Measurements from ENCODE around the gene DRAM1.
"Not testable (repeated sequence)": the region's sequence is repeated elsewhere in the genome, so short reads cannot be mapped to it uniquely, and the experiment has no call there.

The DRAM1 gene

DNA sequence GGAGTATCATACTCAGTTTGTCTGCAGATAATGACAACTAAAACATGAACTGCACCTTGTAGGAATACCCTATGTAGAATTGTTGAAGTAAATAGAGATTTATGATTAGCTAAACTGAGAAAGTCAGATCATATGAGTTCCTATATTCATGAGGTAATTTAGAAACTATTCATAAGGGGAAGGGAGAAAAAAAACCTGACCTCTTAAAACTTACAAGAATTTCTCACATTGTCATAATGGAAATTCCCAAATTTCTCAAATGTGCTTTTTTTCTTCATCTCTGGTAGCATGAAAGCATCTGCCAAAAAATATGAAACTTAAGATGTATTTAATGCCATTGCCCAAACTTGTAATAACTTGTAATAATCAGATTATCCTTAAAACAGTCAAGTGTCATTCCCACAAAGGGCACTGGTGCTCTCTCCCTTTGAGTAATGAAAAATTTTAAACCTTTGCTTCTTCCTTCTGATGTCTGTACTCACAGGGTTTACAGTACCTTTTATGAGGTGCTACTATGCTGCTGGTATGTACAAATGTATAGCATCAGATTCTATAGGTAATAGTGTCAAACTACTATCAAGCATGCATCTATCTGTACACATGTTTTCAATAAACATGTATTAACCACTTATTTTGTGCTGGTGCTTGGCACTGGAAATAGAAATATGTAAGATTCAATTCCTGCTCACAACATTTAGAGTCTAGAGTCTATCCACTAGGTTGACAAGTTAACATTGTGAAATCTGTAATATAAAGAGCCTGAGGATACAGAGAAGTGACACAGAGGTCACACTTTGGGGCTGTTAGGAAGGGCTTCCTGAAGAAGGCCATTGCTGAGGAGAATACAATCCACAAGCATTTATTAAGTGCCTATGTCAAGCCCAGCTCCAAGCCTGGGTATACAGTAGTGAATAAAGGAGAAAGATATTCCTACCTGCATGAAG, 17.4 kb upstream of the DRAM1 start:
- no peak for DNase-seq

DNA sequence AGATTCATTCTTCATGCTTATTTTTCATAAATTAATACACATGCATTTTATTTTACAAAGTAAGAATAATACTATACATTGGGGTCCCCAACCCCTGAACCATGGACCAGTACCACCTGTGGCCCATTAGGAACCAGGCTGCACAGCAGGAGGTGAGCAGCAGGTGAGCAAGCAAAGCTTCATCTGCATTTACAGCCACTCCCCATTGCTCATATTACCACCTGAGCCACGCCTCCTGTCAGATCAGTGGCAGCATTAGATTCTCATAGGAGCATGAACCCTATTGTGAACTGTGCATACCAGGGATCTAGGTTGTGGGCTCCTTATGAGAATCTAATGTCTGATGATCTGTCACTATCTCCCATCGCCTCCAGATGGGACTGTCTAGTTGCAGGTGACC, 15.7 kb upstream of the DRAM1 start:
- DNase-seq: not testable (repeated sequence)

GRCh38 chr12:101862245-101862644, 15.1 kb upstream of the DRAM1 start:
- no peak for DNase-seq

- no peak for DNase-seq
Observed at GRCh38 chr12:101863981-101864380, 13.4 kb upstream of the DRAM1 start.

- DNase-seq: no peak
Observed at GRCh38 chr12:101866615-101867373, 10.6 kb upstream of the DRAM1 start.

DNA sequence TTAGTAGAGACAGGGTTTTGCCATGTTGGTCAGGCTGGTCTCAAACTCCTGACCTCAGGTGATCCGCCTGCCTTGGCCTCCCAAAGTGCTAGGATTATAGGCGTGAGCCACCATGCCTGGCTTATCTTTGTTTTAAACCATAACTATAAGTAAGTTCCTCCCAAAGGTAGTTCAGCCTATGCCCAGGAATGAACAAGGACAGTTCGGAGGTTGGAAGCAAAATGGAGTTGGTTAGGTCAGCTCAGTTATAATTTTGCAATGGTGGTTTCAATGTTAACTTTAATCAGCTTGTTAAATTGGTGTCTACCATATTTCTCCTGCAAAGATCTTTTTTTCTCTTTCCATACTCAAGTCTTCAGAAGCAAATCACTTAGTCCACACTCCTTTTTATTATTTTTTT, 9.8 kb upstream of the DRAM1 start:
- not testable (repeated sequence) for DNase-seq

GRCh38 chr12:101870925-101871324, 6.5 kb upstream of the DRAM1 start:
- no peak for DNase-seq

- no peak for DNase-seq
Observed at GRCh38 chr12:101875162-101875561, 2.2 kb upstream of the DRAM1 start.

DNA sequence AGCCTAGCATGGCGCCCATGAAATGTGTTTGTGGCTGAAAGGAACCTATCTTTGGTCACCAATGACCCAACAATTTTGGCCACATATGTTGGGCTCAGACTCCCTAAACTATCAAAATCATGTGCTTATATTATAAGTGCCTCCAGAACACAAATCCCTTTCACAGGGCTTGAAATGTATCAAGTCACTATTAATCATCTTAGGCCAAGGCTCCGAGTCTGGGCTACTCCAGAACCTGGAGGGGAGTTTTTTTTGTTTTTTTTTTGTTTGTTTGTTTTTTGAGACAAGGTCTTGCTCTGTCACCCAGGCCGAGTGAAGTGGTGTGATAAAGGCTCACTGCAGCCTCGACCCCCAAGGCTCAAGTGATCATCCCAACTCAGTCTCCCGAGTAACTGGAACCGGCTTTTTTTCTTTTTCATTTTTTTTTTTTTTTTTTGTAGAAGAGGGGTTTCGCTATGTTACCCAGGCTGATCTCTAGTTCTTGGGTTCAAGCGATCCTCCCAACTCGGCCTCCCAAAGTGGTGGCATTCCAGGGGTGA, 989 bp upstream of the DRAM1 start:
- no peak for DNase-seq

GRCh38 chr12:101877806-101878242, 444 bp downstream of the DRAM1 start:
- peak in 1 of 2 experiments; percentile 36 for DNase-seq

GRCh38 chr12:101878243-101878821, 952 bp downstream of the DRAM1 start:
- DNase-seq: peak; percentile 43 to 53

DNA sequence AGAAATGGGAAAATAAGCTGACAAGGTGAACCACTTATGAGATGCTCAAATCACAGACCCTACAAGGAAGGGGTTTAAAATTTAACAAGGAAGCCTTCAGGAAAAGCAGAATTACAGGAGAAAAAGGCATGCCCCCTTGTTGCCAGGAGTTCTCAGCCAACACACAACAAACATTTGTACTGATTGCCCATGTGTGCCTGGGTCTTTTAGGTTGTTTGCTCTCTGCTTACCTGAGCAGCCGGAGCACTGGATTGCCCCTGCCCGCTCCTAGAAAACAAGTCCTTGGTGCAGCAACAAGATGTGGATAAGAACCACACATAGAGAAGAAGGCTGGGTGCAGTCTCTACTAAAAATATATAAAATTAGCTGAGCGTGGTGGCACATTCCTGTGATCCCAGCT, 3.4 kb downstream of the DRAM1 start:
- DNase-seq: no peak

DNA sequence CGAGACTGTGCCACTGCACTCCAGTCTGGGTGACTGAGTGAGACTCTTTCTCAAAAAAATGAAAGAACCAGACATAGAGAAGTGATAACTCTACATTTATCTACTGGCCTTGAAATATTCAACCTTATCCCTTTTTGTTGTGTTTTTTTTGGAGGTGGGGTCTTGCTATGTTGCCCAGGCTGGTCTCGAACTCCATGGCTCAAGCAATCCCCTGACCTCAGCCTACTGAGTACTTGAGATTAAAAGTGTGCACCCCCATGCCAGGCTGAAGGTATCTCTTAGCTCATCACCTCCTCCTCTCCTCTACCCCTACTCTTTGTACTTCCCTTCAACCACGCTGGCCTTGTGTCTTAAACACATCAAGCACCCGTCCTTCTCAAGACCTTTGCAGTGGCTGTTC, 3.8 kb downstream of the DRAM1 start:
- no peak for DNase-seq

GRCh38 chr12:101884174-101884573, 6.8 kb downstream of the DRAM1 start:
- DNase-seq: no peak

DNA sequence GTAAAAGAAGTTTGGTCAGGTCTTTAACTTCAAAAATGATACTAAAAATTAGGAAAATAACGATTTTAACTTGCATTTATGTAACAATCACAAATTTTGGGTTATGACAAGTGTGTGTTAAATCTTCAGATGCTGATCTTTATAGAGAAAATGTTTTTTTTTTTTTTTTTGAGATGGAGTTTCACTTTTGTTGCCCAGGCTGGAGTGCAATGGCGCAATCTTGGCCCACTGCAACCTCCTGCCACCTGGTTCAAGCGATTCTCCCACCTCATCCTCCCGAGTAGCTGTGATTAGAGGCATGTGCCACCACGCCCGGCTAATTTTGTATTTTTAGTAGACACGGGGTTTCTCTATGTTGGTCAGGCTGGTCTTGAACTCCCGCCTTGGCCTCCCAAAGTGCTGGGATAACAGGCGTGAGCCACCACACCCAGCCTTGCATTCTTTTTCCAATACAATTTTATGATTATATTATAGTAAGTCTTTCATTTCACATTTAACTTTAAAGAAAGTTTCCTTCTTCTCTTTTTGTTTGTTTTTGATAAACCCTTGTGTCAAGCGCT, 7.5 kb downstream of the DRAM1 start:
- DNase-seq: not testable (repeated sequence)

- DNase-seq: no peak
Observed at GRCh38 chr12:101885912-101886561, 8.7 kb downstream of the DRAM1 start.

DNA sequence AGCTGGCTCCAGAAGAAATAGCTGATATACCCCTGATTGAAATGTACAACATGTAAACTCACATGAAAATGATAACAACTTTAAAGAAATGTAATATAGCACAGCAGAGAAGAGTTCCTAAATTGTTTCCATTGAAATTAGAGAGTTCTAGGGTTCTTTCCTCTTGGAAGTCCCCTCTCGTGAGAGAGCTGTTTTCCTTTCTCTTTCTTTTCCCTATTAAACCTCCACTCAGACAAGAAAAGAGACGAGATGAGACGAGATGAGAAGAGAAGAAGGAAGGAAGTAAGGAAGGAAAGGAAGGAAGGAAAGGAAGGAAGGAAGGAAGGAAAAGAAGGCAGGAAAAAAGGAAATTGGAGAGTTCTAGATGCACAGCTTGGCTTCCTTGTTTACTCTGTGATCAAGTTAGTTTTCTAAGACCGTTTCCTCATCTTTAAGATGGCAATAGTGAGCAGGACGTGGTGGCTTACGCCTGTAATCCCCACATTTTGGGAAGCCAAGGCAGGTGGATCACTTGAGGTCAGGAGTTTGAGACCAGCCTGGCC, 11.9 kb downstream of the DRAM1 start:
- no peak for DNase-seq

- DNase-seq: peak; percentile 97 to 98
Observed at GRCh38 chr12:101891462-101891971, 14.1 kb downstream of the DRAM1 start.

GRCh38 chr12:101892794-101893193, 15.4 kb downstream of the DRAM1 start:
- DNase-seq: no peak

GRCh38 chr12:101901777-101902176, 24.4 kb downstream of the DRAM1 start:
- no peak for DNase-seq

DNA sequence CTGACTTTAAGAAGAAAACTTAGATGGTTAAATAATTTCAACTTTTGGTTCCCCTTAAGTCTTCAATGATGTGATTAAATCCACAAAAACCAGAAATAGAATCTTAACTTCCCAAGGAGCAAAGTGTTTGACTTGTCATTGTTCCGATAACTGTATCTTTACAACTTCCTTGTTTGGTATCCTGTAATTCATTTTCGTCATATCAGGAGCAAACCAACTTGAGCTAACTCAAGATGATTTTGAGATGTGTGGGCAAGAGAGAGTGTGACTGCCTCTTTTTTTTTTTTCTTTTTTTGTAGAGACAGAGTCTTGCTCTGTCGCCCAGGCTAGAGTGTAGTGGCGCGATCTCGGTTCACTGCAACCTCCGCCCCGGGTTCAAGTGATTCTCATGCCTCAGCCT, 25.3 kb downstream of the DRAM1 start:
- DNase-seq: peak in 1 of 2 experiments; percentile 50

DNA sequence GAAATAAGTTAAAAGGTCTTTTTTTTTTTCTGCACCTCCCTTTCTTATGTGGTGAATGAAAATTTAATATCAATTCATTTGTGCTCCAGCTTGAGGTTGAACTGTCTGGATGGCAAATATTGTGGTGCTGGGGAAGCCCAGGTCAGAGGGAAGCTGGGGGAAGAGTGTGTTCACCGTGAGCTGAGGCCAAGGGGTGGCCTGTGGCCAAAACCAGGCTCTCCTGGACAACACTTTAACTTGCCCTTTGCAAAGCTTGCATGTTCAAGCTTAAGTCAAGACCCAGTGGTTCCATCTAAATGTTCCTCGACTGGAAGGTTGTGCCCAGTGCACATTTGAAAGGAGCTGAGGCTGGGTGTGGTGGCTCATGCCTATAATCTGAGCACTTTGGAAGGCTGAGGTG, 28.8 kb downstream of the DRAM1 start:
- no peak for DNase-seq
